HG02798 (cell line): ENCODE results near the gene FBXO10.

ENCODE experiments used
- ATAC-seq: cut with Tn5 transposase; IDR thresholded peaks from one replicate; pipeline ENCODE4 v1.9.1; 2021; ENCODE audit warnings: mild to moderate bottlenecking; ENCODE audit not compliant: unreplicated experiment, poor library complexity

The FBXO10 gene

DNA sequence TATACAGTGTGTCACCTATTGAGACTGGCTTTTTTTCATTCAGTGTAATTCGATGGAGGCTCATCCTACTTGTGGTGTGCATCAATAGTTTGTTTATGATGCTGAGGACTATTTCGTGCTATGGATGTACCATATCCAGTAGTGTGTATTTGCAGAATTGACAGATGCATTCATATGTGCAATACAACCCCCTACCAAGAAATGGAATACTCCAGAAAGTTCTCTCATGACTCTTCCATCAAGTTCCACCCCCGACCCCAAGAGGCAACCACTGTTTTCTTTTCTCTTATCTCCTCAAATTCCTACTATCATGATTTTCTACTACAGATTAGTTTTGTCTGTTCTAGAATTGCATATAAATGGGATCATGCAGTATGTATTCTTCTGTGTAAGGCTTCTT, 21.9 kb downstream of the FBXO10 start:
- no peak for ATAC-seq

DNA sequence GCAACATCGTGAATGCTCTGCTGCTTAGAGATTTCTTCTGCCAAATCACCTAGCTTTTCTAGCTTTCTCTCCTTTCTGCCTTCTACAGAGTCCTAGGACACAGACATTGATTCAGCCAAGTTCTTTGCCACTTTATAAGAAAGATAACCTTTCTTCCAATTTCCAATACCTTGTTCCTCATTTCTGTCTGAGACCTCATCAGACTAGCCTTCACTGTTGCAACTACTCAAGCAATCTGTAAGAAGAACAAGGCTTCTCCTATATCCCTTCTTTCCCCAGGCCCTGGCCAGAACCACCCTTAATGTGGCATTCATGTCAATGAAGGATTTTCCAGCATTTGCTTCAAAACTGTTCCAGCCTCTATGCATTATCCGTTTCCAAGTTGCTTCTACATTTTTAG, 24.3 kb downstream of the FBXO10 start:
- no peak for ATAC-seq

GRCh38 chr9:37551468-37551867, 24.7 kb downstream of the FBXO10 start:
- ATAC-seq, result no peak

- ATAC-seq, result no peak
These were observed 25.4 kb downstream of the FBXO10 start for GRCh38 chr9:37550781-37551180.

GRCh38 chr9:37549527-37549926, 26.7 kb downstream of the FBXO10 start:
- ATAC-seq, result no peak

DNA sequence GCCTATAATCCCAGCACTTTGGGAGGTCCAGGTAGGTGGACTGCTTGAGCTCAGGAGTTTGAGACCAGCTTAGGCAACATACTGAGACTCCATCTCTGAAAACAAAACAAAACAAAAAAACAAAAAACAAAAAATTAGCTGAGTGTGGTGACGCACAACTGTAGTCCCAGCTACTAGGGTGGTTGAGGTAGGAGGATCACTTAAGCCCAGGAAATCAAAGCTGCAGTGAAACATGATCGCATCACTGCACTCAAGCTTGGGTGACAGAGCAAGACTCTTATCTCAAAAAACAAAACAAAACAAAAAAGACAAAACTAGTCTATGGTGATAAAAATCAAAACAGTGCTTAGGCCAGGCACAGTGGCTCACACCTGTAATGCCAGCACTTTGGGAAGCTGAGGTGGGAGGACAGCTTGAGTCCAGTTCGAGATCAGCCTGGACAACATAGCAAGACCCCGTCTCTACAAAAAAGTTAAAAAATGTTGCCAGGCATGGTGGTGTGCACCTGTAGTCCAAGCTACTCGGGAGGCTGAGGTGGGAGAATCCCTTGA, 28.8 kb downstream of the FBXO10 start:
- ATAC-seq, result no peak

DNA sequence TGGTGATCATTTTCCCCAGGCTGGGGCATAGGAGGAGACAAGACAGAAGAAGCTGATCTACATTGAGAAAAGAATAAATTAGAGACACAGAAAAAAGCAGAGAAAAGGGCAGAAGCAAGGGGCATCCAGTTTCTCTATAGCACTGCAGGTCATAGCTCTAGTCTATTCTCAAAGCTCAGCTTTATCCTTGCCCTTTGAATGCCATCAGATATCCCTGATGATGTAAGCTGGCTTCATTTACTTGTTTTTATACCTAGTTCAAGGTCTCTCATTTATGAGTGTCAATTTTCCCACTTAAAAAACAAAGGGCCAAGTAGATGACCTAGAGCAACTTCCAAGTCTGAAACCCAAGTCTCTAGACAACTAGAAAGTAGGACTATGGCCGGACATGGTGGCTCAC, 32.7 kb downstream of the FBXO10 start:
- ATAC-seq, result no peak

DNA sequence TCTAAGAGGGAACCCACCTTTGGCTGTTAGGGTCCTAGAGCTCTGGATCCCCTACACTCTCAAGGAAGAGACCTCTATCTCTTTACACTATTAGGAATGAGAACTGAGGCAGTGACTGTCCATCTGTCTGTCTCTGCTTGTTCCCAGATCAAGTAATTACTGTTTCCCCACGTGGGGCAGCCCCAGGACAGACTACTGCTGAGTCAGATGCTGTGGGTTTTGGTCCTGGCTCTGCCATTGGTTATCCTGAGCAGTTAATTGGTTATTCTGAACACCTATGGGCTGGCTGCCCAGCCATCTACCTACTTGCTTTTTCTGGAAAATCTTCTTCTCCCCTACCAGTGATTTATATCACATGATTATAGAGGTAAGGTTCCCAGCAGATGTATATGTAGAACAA, 33.3 kb downstream of the FBXO10 start:
- no peak for ATAC-seq

DNA sequence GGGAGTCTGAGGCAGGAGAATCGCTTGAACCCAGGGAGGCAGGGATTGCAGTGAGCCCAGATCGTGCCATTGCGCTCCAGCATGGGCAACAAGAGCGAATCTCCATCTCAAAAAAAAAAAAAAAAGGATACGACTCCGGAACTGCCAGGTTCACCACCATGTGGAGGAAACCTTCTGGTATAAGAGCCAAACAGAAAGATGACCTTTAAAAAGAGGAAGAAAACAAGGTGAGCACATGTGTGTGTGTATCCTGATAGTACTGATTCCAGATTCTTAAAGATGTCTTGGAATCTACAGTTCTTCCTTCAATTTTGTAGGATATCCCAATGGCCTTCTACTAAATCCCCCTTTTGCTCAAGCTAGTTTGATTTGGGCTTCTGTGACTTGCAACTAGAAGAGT, 33.7 kb downstream of the FBXO10 start:
- ATAC-seq, result no peak

GRCh38 chr9:37541465-37541864, 34.7 kb downstream of the FBXO10 start:
- no peak for ATAC-seq

GRCh38 chr9:37540634-37541033, 35.5 kb downstream of the FBXO10 start:
- ATAC-seq, result no peak

- no peak for ATAC-seq
These were observed 36.5 kb downstream of the FBXO10 start for GRCh38 chr9:37539634-37540033.

GRCh38 chr9:37538099-37538498, 38.1 kb downstream of the FBXO10 start:
- ATAC-seq, result no peak

DNA sequence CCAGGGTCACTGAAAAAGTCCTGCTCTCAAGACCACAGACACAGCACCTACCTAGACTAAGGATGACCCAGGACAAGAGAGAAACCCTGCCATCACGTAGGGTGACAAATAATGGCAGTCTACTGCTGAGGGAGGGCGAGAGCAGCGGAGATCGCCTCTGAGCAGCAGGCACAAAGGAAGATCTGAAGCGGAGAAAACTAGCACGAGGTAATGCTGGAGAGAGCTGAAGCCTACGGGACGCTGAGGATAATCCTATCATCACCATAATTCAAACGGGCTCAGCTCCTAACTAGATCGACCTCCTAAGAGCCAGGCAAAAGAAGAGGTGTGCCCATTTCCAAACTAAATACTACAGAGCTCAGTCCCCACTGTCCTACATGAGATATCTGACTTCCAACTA, 41.3 kb downstream of the FBXO10 start:
- ATAC-seq, result no peak

DNA sequence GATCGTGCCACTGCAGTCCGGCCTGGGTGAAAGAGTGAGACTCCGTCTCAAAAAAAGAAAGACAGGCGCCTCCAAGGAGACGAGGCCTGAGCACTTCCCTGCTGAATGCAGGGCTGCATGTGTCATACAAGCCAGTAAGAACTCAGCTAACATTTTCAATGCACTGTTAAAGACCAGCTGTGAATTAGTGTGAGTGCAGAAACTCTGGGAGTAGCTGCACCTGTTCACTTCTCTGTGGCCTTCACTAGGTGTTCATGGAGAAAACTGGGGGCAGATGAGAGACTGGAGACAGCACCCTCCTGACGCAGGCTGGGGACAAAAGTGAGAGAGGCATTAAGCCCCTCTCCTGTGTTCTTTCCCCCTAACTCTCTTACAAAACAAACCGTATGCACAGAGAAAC, 41.8 kb downstream of the FBXO10 start:
- no peak for ATAC-seq

- peak; percentile 79 for ATAC-seq
These were observed 44.5 kb downstream of the FBXO10 start for GRCh38 chr9:37531699-37532098.

- ATAC-seq, result peak; percentile 69
These were observed 47.3 kb downstream of the FBXO10 start for GRCh38 chr9:37528652-37529471.

DNA sequence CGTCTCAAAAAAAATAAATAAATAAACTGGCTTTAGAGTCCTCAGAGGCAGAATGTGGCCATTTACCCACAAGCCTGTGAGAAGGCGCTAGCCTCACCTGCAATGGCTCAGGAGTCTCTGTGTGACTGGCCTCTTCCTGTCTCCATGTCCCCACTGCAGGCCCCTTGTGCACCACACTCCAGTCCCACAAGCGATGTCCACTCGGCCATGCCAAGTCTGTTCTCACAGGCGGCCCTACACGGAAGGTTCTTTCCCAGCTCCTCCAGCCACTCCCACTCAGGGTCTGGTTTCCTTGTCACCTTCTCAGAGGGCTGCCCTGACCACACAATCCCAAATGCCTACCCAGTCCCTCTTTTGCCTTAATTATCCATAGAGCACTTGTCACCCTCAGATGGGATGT, 52.3 kb downstream of the FBXO10 start:
- ATAC-seq, result no peak

DNA sequence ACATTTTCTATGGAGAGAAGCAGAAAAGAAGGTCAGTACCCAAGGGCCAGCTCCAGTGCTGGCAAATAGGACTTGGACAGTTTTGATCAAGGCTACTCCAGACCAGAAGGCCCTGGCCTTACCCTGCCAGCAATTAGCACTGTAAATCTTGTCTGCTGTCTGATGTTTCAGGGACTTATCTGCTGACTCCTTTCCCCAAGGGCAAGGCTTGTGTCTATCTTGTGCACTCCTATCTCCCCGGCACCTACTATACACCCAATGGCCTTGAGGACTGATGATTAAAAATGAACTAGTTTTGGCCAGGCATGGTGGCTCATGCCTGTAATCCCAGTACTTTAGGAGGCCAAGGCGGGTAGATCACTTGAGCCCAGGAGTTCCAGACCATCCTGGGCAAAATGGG, 53.2 kb downstream of the FBXO10 start:
- no peak for ATAC-seq

DNA sequence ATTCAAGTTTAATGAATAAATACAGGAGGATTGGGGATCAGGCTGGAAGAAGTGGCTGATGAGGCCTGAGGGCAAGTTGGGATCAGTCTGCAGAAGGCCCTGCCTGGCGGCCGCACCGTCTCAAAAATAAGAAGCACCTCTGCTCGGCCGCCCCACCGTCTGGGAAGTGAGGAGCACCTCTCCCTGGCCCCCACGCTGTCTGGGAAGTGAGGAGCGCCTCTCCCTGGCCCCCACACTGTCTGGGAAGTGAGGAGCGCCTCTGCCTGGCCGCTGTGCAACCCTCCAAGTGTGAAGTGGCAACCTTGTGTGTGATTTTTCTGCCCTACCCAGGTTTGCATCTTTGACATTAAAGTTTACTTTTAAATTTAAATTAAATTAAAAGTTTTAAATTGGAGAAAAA, 55.1 kb downstream of the FBXO10 start:
- ATAC-seq, result no peak

DNA sequence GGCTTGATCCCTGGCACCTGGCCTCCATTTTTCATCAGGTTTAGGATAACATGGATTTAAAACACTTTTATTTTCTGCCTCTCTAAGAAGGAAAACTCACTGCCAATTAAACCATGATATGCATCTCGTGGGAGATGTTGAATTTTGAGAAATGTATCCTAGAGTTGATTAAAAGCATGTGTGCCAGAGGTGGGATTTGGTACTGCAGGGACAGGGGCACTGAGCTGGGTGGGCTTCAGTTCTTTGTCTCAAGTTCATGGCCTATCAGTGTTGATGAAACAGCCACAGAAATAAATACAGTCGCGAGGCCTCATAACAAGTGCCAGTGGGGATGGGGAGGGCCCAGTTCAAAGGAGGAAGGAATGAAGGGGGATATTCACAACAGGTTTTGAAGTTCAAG, 55.5 kb downstream of the FBXO10 start:
- ATAC-seq, result no peak

DNA sequence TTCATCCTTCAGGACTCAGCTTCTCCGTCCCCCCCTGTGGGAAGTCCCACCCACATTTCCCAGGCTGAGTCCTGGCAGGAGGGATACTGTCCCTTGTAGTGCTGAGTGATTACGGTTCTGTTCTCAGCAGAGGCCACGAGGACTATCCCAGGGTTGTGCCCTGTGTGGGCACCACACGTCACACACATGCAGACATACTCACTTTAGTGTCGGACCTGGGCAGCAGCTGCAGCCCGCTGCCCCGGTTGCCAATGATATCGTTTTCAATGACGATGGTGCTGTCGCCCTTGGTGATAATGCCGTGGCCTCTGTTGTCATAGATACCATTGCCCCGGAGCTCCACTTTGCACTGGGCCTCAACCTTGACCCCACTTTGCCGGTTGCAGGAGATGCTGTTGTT, 58.3 kb downstream of the FBXO10 start:
- ATAC-seq, result no peak
